HG02973 (cell line): ENCODE results near the gene ST6GAL1.
A peak's percentile ranks its signal among the peaks of the same experiment; 100 is the strongest.
"Not testable (repeated sequence)": the region's sequence is repeated elsewhere in the genome, so short reads cannot be mapped to it uniquely, and the experiment has no call there.

ENCODE experiments used
- ATAC-seq: cut with Tn5 transposase; IDR thresholded peaks from one replicate; pipeline ENCODE4 v1.9.1; 2021; ENCODE audit warnings: moderate library complexity; ENCODE audit not compliant: unreplicated experiment

Gene ST6GAL1

GRCh38 chr3:186966406-186966805 lies 36.1 kb downstream of the ST6GAL1 start:
- ATAC-seq: no peak

GRCh38 chr3:186967236-186967635 lies 36.9 kb downstream of the ST6GAL1 start:
- not testable (repeated sequence) for ATAC-seq

- ATAC-seq: no peak
Observed at GRCh38 chr3:186967686-186968085, 37.4 kb downstream of the ST6GAL1 start.

GRCh38 chr3:186969607-186970006 lies 39.3 kb downstream of the ST6GAL1 start:
- ATAC-seq: no peak

DNA sequence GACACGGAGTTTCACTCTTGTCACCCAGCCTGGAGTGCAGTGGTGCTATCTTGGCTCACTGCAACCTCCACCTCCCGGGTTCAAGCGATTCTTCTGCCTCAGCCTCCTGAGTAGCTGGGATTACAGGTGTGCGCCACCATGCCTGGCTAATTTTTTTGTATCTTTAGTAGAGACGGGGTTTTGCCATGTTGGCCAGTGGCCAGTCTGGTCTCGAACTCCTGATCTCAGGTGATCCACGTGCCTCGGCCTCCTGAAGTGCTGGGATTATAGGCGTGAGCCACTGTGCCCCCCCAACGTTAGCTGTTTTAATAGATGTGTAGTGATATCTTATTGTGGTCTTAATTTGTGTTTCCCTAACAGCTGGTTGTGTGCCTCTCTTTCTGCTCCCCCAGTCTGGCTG lies 40.8 kb downstream of the ST6GAL1 start:
- ATAC-seq: not testable (repeated sequence)

DNA sequence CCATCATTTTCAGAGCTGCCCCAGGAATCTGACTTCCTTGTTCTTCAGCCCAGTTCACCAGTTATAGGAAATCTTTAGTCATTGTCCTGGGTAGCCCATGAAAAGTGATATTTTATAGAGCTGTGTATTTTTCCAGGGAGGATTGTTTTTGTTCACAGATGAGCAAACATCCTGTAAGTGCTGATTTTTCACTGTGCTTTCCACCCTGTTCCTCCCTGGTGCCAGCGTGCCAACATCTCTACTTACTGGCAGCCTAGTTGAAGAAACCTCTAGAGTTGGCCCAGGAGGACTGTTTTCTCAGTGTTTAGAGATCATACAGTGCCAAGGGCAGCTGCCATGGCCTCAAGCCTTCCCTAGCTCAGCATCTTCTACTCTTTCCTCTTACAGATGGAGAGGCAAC lies 41.3 kb downstream of the ST6GAL1 start:
- no peak for ATAC-seq

DNA sequence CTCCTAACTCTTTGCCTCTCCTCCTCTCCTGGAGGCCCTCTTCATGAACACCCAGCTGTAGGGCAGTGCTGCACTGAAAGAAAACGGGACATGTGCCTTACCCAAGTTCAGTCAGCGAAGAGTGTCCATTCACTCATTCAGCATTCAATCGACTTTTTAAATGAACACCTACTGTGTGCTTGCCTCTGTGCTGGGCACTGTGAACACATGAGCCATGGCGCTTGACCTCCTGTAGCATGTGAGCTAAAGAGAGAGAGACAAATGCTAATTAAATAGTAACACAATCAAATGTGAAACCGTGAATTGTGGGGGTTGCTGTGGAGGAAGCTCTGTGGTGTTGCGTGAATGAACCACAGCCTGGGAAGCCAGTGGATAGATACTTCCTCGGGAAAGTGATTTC lies 43.4 kb downstream of the ST6GAL1 start:
- no peak for ATAC-seq

DNA sequence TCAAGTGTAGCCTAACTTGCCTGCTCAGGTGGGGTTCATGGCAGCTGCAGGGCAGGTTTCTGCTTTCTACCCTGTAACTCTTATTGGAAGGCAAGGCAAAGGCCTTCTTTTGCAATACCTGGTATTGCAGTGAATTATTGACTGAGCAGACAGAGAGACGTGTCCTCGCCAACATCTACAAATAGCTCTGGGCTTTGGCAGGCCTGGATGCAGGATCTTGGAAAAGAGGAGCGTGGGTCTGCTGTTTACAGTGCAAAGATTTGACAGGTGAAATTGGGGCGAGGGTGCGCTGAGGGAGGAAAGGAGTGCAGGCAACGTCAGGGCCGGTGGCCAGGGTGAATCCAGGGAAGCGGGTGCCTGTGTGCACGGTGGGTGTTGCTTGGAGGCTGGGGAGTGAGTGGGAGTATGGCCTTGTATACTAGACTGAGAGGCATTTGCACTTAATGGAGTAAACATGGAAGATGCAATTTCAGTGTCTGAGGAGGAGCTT lies 44.5 kb downstream of the ST6GAL1 start:
- ATAC-seq: no peak

GRCh38 chr3:186975726-186976125 lies 45.4 kb downstream of the ST6GAL1 start:
- ATAC-seq: no peak

- no peak for ATAC-seq
Observed at GRCh38 chr3:186976837-186977750, 46.8 kb downstream of the ST6GAL1 start.

DNA sequence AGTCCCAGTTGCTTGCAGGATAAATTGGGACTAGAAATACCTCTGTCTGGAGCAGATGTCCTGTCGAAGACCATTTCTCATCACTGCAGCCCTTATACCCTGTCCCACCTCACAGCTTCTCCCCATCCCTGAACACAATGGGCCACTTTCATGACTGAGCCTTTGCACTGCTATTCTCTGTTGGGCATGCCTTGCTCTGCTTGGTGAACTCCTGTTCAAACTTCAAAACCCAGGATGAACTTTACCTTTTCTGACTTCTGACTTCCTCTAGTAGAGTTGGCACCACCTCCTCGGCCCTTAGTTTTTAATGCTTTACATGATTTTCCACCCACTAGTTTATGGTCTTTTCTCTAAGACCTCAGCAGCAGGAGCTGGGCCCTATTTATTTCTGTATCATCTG lies 48.4 kb downstream of the ST6GAL1 start:
- ATAC-seq: no peak

- ATAC-seq: no peak
Observed at GRCh38 chr3:186979852-186980251, 49.5 kb downstream of the ST6GAL1 start.

DNA sequence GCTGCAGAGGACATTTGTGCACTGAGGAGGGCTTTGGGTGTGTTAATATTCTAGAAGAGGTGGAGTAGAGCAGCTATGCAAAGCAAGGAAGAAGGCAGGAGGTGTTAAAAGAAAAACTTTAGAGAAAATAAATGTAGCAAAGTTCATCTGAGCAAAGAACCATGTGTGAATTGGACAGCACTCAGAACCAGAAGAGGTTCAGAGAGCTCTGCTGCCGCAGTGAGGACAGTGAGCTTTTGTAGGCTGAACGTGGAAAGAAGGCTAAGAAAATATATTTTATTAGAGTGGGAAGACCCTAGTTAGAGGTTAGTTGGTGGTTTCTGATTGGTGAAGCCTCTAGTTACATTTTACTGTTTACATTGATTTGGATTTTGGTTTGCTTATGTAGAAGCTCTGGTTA lies 50.7 kb downstream of the ST6GAL1 start:
- no peak for ATAC-seq

DNA sequence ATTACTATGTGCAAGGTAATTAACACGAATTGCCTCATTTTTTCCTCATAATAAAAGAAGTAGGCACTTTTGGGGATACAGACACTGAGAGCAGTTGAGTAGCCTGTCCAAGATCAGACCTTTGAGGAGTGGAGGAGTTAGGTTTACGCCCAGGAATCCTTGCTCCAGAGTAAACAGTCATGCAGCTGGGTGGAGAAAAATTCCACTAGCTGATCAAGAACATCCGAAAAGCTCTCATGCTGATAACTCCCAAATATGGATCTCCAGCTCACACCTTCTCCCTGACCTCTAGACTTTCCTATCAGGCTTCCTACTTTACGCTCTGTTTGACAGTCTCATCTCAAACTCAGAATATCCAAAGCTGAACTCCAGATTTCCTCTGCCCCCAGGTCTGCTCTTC lies 53.3 kb downstream of the ST6GAL1 start:
- no peak for ATAC-seq

GRCh38 chr3:186984064-186984463 lies 53.7 kb downstream of the ST6GAL1 start:
- ATAC-seq: no peak

DNA sequence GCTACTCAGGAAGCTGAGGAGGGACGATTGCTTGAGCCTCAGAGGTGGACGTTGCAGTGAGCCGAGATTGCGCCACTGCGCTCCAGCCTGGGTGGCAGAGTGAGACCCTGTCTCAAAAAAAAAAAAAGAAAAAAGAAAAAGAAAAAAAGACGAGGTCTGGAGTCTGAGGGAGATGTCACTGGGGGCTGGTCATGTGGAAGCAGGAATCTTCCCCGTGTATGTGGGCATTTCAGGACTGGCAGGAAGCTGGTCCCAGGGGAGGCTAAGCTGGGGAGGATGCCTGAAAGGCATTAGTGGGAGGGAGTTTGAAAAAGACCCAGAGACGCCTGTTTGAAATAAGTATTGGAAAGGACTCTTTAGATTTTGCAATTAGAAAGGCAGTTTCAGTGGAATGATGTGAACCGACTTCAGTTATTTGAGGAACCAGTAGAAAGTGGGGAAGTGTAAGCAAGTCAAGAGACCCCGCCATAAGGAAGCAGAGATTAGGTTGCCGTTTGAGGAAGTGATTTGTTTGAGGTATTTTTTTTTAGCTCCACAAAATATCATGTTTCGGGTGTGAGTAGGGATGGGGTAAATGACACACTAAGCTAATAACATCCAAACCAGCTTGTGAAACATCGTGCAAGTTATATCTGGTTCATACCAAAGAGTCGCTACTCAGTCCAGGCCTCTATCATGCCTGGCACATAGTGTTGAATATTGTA lies 55.5 kb downstream of the ST6GAL1 start:
- peak; percentile 39 for ATAC-seq

- no peak for ATAC-seq
Observed at GRCh38 chr3:186986406-186986805, 56.1 kb downstream of the ST6GAL1 start.

DNA sequence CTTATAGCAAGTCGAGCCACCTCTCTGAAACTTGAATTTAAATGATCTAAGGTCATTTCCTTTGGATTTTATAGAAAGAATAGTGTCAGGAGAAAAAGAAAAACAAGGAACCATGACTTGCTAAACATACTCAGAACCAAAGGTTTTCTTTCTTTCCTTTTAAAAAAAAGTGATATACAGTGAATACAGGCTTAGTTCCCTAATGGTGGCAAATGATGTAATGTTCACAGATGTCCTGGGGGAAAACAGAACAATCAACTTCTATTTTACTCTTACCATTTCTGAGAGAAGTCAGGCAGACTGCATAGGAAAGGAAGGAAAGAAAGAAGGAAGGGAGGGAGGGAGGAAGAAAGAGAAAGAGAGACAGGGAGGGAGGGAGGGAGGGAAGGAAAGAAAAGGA lies 56.5 kb downstream of the ST6GAL1 start:
- no peak for ATAC-seq

DNA sequence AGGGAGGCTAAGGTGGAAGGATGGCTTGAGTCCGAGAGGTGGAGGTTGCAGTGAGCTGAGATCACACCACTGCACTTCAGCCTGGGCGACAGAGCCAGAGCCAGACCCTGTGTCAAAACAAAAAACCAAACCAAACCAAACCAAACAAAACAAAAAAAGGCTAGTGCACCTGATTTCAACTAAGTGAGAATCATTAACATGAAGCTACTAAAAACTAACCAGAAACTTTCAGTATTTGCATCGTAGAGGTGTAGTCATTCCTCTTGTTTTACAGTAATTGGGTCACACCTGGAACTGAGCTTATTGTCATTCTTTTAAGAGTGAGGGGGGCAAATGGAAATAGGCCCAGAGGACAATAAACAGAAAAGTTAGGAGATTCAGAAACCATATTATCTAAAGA lies 58.5 kb downstream of the ST6GAL1 start:
- ATAC-seq: peak; percentile 74

DNA sequence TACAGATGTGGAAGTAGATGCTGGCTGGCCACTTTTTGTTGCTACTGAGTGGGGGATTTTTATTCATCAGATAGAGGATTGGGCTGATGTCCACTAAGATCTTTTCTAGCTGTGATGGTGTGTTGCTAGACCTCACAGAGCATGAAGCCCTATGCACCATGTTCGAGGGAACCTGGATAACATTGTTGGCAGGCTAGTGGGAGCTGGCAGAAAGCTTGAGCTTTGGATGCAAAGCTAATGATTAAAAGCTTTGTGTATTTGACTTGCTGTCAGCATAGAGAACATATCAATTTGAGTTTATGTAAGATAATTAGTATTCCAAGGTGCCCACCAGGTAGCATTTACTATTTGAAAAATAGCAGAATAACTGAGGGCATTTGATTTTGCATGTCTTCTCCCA lies 59.1 kb downstream of the ST6GAL1 start:
- no peak for ATAC-seq

- ATAC-seq: no peak
Observed at GRCh38 chr3:186990277-186990676, 60.0 kb downstream of the ST6GAL1 start.

DNA sequence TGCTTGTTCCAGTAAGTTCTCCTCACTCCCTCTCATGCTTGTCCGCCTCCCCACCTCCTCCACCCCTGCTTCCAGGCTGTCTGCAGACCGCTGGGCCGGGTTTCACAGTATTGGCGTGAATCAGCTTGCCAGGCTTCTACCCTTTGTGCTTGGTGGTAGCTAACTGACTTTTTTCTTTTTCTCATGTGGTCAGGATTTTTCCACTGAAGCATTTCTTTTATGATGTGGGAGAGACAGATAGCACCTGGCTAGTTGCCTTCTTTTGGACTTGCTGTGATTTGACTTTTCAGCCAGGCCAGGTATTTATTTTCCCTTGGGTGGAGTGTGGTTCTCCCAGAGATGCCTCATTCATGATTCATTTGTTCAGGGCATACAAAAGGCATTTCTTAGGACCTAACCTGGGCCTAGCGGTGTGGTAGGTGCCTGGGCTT lies 60.6 kb downstream of the ST6GAL1 start:
- no peak for ATAC-seq
